Stomach (tissue), 9 donors: Measurements from ENCODE around the gene OR2H2. TPM values are rescaled to one million over a fixed set of nuclear protein-coding genes. Genes with fewer than 3 reads are reported as not detected.

Source experiments
- DNase-seq, 2 donors: peaks; one replicate each; pipeline versions ENCODE4 v3.0.0 to v3.0.0-alpha.2; 2013 to 2019
- H3K27ac ChIP-seq, 5 donors: fragments of 200-600 bp in 4 of 5; sonication (generic) in 4 of 5; one replicate each; pipeline ENCODE4 v1.5.1; 2013 to 2019; ENCODE audit warnings: mild to moderate bottlenecking in 1 of 5, moderate library complexity in 1 of 5
- H3K27me3 ChIP-seq, 3 donors: fragments of 200-600 bp; sonication (generic); one replicate each; pipeline ENCODE4 v1.5.1; 2017 to 2019; ENCODE audit warnings: mixed run types in 1 of 3
- H3K36me3 ChIP-seq, 4 donors: fragments of 200-600 bp; sonication (generic); 1 replicate in 3 of 4; 2 replicates in 1 of 4; pipeline ENCODE4 v1.5.1; 2016 to 2019
- H3K4me1 ChIP-seq, 4 donors: fragments of 200-600 bp; sonication (generic); one replicate each; pipeline ENCODE4 v1.5.1; 2016 to 2019
- H3K4me3 ChIP-seq, 4 donors: fragments of 200-600 bp; sonication (generic) in 3 of 4; one replicate each; pipeline ENCODE4 v1.5.1; 2016 to 2019; ENCODE audit warnings: mild to moderate bottlenecking in 1 of 4
- H3K9me3 ChIP-seq, 4 donors: fragments of 200-600 bp; sonication (generic); one replicate each; pipeline ENCODE4 v1.5.1; 2016 to 2019
- EP300 ChIP-seq: sonication (generic); formaldehyde crosslinking; IDR thresholded peaks from one replicate; pipeline ENCODE4 v1.6.1; 2017; ENCODE audit warnings: antibody characterized with exemption
- POLR2A ChIP-seq, 4 donors: fragments of 450-650 bp; IDR thresholded peaks; one replicate each; pipeline ENCODE4 v1.6.1; 2016; ENCODE audit warnings: antibody characterized with exemption in 4 of 4, control low read depth in 2 of 4, mild to moderate bottlenecking in 1 of 4, moderate library complexity in 1 of 4
- POLR2AphosphoS5 ChIP-seq, 3 donors: sonication (generic); formaldehyde crosslinking; IDR thresholded peaks; one replicate each; pipeline ENCODE4 v1.6.1; 2016; ENCODE audit warnings: antibody characterized with exemption in 3 of 3
- WGBS, 5 donors: extraction: QIAGEN DNeasy Blood & Tissue Kit in 3 of 5; methylation state at CpG; one replicate each; pipeline versions ENCODE4 v1.1.5 to v1.1.7; 2013 to 2018; 5-methylcytosine and 5-hydroxymethylcytosine counted together
- intact Hi-C: fragments of 100-400 bp; cut with DNase I; formaldehyde crosslinking; loops from one replicate; pipeline ENCODE4 v1.15.1; 2023; ENCODE audit warnings: low total_unique reads
- polyA plus RNA-seq, 3 donors: library from polyadenylated mRNA; stranded (reverse); fragments of 200-250 nt; gene quantifications; one replicate each; pipeline ENCODE4 v1.2.3, GENCODE V29; 2013
- total RNA-seq, 5 donors: library from RNA; depleted of rRNA; stranded (reverse); fragments of >200 nt; gene quantifications; one replicate each; pipeline versions ENCODE4 v1.1.0 to v1.2.3, GENCODE V29; 2014 to 2016
- TF ChIP-seq, protein P1 (sequence below), 7 experiments: fragments of 450-650 bp in 4 of 7; fragments of 200-600 bp in 3 of 7; sonication (generic) in 3 of 7; IDR thresholded peaks; one replicate each; pipeline ENCODE4 v1.5.1; 2016 to 2019; ENCODE audit warnings: antibody characterized with exemption in 7 of 7, control low read depth in 2 of 7, mild to moderate bottlenecking in 1 of 7
- donor health status: healthy with polysubstance abuse.
- donor health status: Bipolar disorder and iron deficiency.
- donor health status: healthy.

Gene OR2H2
- total and polyA plus RNA-seq, 8 donors, result not detected

DNA sequence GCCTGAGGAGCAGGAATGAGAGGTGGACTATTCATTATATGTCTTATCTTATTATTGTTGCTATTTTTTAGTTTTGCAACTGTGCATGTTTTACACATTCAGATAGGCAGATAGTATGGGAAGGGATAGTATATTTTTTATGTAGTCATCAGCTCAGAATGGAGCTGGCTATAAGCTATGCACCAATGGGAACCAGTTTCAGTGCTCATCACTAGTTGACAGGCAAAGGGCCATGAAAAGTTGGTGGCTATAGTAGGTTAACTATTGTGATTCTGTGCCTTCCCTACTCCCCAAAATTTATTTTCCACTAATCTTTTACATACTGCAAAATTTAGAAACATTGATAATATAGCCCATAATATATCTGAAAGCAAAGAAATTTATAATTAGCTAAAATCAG lies 20.0 kb upstream of the OR2H2 start:
- H3K36me3 ChIP-seq, result no peaks in the 10 kb centered on the region
- peaks cover 0 to 34% (median 3%) of the 10 kb centered on the region in 3 donors for H3K27me3 ChIP-seq
- no peaks in the 10 kb centered on the region for H3K9me3 ChIP-seq
- TF ChIP-seq, protein P1, sequence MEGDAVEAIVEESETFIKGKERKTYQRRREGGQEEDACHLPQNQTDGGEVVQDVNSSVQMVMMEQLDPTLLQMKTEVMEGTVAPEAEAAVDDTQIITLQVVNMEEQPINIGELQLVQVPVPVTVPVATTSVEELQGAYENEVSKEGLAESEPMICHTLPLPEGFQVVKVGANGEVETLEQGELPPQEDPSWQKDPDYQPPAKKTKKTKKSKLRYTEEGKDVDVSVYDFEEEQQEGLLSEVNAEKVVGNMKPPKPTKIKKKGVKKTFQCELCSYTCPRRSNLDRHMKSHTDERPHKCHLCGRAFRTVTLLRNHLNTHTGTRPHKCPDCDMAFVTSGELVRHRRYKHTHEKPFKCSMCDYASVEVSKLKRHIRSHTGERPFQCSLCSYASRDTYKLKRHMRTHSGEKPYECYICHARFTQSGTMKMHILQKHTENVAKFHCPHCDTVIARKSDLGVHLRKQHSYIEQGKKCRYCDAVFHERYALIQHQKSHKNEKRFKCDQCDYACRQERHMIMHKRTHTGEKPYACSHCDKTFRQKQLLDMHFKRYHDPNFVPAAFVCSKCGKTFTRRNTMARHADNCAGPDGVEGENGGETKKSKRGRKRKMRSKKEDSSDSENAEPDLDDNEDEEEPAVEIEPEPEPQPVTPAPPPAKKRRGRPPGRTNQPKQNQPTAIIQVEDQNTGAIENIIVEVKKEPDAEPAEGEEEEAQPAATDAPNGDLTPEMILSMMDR (IDR thresholded peaks at IDR 0.05), result no peak
- no peak for TF ChIP-seq POLR2A (IDR thresholded peaks at IDR 0.05)
- TF ChIP-seq POLR2AphosphoS5 (IDR thresholded peaks at IDR 0.05), result no peak
- TF ChIP-seq EP300, result no peak
- H3K27ac ChIP-seq, result no peak overlapping the region
- H3K4me1 ChIP-seq, result no peaks in the 10 kb centered on the region
- intact Hi-C loops, result no loop called here
- DNase-seq, result no peak
- H3K4me3 ChIP-seq, result no peak overlapping the region

DNA sequence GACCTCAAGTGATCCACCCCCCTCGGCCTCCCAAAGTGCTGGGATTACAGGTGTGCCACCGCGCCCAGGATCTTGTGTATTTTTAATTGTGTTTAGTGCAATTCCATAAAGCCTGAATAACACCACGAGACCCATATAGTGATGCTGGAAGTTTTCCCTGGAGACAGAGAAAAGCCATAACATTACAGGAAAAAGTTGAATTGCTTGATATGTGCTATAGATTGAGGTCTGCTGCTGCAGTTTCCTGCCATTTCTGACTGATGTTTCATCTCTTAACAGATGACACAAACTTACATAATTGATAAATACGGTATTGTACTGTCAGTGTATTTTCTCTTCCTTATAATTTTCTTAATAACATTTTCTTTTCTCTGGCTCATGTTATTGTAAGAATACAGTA lies 18.1 kb upstream of the OR2H2 start:
- no peak for TF ChIP-seq EP300
- no peak for TF ChIP-seq POLR2A (IDR thresholded peaks at IDR 0.05)
- no peak for TF ChIP-seq POLR2AphosphoS5 (IDR thresholded peaks at IDR 0.05)
- TF ChIP-seq, protein P1 (IDR thresholded peaks at IDR 0.05), result no peak
- H3K4me1 ChIP-seq, result no peaks in the 10 kb centered on the region
- DNase-seq, result no peak
- 72 to 81% (median 78%) methylated on average over 5 of the region's 5 CpGs for WGBS, 5 donors
- H3K36me3 ChIP-seq, result no peaks in the 10 kb centered on the region
- H3K4me3 ChIP-seq, result no peak overlapping the region
- intact Hi-C loops, result no loop called here
- H3K27me3 ChIP-seq, result peaks cover 0 to 24% (median 3%) of the 10 kb centered on the region in 3 donors
- no peak overlapping the region for H3K27ac ChIP-seq
- H3K9me3 ChIP-seq, result no peaks in the 10 kb centered on the region

DNA sequence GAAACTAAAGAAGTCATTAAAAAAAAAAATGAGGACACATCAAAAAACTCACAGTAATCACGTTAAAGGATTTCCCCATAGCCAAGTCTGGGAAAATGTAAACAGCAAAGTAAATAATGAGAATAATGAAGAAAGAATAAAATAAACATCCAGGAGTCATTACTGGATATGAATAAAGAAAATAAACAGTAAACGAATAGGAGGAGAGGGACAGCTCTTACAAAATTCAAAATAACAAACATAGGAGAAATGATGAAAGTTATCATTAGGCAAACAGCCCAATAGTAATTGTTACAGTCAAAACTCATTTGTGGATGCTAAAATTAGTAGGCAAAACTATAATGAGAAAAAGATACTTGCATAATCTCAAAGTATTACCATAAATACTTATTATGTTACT lies 17.4 kb upstream of the OR2H2 start:
- no peak for TF ChIP-seq EP300
- TF ChIP-seq, protein P1 (IDR thresholded peaks at IDR 0.05), result no peak
- no peak for TF ChIP-seq POLR2A (IDR thresholded peaks at IDR 0.05)
- no peak for TF ChIP-seq POLR2AphosphoS5 (IDR thresholded peaks at IDR 0.05)
- Histone ChIP-seq H3K9me3 (no peaks in the 10 kb centered on the region), H3K27ac (no peak overlapping the region), H3K4me3 (no peak overlapping the region), H3K4me1 (no peaks in the 10 kb centered on the region), H3K36me3 (no peaks in the 10 kb centered on the region), H3K27me3 (peaks cover 0 to 24% (median 3%) of the 10 kb centered on the region in 3 donors)
- WGBS, 5 donors, result 31 to 37% (median 33%) methylated on average over 2 of the region's 2 CpGs
- intact Hi-C loops, result no loop called here
- DNase-seq, result no peak

DNA sequence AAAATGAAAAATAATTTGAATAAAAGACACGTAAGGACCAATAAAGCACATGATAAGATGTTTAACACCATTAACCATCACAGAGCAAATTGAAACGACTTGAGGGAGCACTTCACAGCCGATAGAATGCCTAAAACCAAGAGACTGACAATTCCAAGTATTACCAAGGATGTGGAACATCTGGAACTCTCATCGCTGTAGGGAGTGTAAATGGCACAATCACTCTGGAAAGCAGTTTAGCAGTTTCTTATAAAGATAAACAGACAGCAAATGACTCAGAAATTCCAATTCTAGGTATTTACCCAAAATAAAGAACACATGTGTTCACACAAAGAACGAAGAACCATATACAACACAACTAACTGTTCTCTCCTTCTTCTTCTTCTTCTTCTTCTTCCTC lies 16.9 kb upstream of the OR2H2 start:
- Histone ChIP-seq H3K36me3 (no peaks in the 10 kb centered on the region), H3K4me1 (no peaks in the 10 kb centered on the region), H3K9me3 (no peaks in the 10 kb centered on the region), H3K27me3 (peaks cover 0 to 24% (median 3%) of the 10 kb centered on the region in 3 donors), H3K27ac (no peak overlapping the region), H3K4me3 (no peak overlapping the region)
- 52 to 63% (median 61%) methylated on average over 5 of the region's 5 CpGs for WGBS, 5 donors
- TF ChIP-seq, protein P1 (IDR thresholded peaks at IDR 0.05), result no peak
- no peak for TF ChIP-seq POLR2AphosphoS5 (IDR thresholded peaks at IDR 0.05)
- no peak for TF ChIP-seq POLR2A (IDR thresholded peaks at IDR 0.05)
- TF ChIP-seq EP300, result no peak
- intact Hi-C loops, result no loop called here
- DNase-seq, result no peak
